Epithelial cell of esophagus (primary cell): ENCODE data around the gene CMA1.
A peak's percentile ranks its signal among the peaks of the same experiment; 100 is the strongest.
"Not testable (repeated sequence)": the region's sequence is repeated elsewhere in the genome, so short reads cannot be mapped to it uniquely, and the experiment has no call there.

ENCODE experiments used
- DNase-seq: peaks from one replicate; pipeline ENCODE4 v3.0.0; 2010; ENCODE audit warnings: low read depth
- H3K4me3 ChIP-seq: 2 replicates; pipeline ENCODE4 v1.5.1; 2011; ENCODE audit warnings: mild to moderate bottlenecking, low read length, control low read depth
- TF ChIP-seq, protein P1 (sequence below): IDR thresholded peaks from 2 replicates; pipeline ENCODE4 v1.5.1; 2011; ENCODE audit warnings: low read depth, mild to moderate bottlenecking, low read length, control low read depth, inconsistent platforms; ENCODE audit not compliant: insufficient read depth; ENCODE audit errors: missing control alignments

Gene CMA1, protein sequence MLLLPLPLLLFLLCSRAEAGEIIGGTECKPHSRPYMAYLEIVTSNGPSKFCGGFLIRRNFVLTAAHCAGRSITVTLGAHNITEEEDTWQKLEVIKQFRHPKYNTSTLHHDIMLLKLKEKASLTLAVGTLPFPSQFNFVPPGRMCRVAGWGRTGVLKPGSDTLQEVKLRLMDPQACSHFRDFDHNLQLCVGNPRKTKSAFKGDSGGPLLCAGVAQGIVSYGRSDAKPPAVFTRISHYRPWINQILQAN

DNA sequence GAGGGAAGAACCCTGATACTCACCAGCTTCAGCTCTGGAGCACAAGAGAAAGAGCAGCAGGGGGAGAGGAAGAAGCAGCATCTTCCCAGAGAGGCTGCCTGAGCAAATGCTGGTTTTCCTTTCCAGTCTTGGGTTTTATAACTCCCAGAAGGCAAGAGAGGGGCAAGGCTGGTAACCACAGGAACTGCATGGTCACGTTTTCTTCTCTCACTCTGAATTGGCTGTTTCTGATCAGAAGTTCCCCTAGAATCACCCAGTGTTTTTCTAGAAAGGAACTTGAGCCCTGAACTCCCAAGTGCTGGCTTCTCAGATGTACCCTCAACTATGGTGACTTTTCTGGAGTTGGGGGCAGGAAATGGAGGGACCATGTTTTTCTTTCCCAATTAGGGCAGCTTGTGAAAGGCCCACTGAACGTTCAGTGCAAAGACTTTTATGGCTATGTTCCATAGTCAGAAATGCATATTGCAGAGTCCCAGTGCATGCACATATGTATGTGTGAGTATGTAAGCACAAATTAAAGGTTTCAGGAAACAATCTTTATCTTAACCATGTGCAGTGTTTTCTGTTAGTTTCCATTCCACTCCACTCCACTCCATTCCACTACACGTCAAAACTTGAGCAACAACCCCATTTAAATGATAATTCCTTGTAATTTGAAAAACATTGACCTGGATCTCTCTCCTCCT lies at the start of gene CMA1:
Gene CMA1 (minus strand): TSS at position 111 of the 686 bp plus-strand sequence. CDS start 30 bp downstream, at position 81.
- no peak within 1 kb of the TSS for H3K4me3 ChIP-seq
- DNase-seq = no peak
- TF ChIP-seq, protein P1, sequence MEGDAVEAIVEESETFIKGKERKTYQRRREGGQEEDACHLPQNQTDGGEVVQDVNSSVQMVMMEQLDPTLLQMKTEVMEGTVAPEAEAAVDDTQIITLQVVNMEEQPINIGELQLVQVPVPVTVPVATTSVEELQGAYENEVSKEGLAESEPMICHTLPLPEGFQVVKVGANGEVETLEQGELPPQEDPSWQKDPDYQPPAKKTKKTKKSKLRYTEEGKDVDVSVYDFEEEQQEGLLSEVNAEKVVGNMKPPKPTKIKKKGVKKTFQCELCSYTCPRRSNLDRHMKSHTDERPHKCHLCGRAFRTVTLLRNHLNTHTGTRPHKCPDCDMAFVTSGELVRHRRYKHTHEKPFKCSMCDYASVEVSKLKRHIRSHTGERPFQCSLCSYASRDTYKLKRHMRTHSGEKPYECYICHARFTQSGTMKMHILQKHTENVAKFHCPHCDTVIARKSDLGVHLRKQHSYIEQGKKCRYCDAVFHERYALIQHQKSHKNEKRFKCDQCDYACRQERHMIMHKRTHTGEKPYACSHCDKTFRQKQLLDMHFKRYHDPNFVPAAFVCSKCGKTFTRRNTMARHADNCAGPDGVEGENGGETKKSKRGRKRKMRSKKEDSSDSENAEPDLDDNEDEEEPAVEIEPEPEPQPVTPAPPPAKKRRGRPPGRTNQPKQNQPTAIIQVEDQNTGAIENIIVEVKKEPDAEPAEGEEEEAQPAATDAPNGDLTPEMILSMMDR = no peak

- DNase-seq = peak; percentile 84
- no peak overlapping the region for H3K4me3 ChIP-seq
- TF ChIP-seq, protein P1 = no peak
Measured at GRCh38 chr14:24556756-24557155, 48.7 kb upstream of the CMA1 start.

GRCh38 chr14:24549064-24549463 lies 41.0 kb upstream of the CMA1 start:
- not testable (repeated sequence) for DNase-seq, H3K4me3 ChIP-seq

DNA sequence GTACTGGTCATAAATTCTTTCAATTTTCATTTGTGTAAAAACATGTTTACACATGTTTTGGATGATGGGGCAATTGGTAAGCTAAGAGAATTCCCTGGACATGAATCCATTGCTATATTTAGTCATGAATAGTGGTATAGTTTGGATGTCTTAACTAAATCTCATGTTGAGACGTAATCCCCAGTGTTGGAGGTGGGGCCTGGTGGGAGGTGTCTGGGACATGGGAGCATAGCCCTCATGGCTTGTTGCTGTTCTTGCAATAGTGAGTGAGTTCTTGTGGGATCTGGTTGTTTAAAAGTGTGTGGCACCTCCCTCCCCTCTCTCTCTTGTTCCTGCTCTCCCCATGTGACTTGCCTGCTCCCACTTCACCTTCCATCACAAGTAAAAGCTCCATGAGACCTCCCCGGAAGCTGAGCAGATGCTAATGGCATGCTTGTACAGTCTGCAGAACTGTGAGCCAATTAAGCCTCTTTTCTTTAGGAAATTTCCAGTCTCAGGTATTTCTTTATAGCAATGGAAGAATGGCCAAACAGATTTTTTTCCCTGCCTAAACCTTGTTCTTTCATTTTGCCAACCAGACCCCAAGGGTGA lies 34.4 kb upstream of the CMA1 start:
- peak; percentile 94 for DNase-seq
- TF ChIP-seq, protein P1 = no peak
- H3K4me3 ChIP-seq = no peak overlapping the region

DNA sequence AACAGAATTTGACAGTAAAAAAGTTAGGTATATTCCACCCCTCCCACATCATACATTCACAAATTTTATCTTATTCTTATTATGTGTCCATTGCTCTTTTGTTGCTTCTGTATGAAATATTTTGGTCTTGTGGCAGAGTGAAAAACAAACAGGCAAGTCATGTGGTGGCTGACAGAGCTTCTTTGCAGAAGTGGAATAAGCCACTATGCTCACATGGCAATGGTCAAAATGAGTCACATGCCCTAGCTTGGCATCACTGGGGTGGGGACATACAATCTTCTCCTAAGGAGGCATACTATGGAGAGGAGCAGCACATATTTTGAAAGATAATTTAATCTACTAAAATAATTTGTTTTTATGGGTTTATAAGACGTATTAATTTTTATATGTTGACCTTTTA lies 27.7 kb upstream of the CMA1 start:
- no peak overlapping the region for H3K4me3 ChIP-seq
- peak; percentile 16 for DNase-seq
- TF ChIP-seq, protein P1 = no peak

DNA sequence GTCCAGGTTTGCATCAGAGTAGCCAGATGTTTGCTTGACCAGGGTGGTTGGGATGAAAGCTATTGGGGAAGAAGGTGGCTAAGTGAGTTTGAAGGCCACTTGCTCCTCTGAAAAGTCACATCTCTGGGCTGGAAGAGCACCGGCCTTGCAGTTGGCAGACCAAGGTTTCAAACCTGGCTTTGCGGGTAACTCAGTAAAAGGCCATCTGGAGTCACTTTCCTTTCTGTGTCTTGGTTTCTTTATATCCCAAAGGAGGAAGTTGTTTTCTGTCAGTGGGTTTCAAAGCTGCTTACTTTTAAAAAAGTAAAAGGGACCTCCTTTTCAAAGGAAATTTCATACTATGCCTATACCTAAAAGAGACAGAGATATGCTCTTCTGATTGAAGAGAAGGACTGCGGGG lies 26.2 kb upstream of the CMA1 start:
- TF ChIP-seq, protein P1 = no peak
- DNase-seq = no peak
- H3K4me3 ChIP-seq = no peak overlapping the region

GRCh38 chr14:24525877-24526620 lies 18.0 kb upstream of the CMA1 start:
- not testable (repeated sequence) for DNase-seq, H3K4me3 ChIP-seq

GRCh38 chr14:24518851-24519250 lies 10.8 kb upstream of the CMA1 start:
- TF ChIP-seq, protein P1 = no peak
- no peak for DNase-seq
- H3K4me3 ChIP-seq = no peak overlapping the region
